NCI-H2171 (cell line): Measurements from ENCODE around the gene GRIN2C.
"Not testable (repeated sequence)": the region's sequence is repeated elsewhere in the genome, so short reads cannot be mapped to it uniquely, and the experiment has no call there.

Experiments
- DNase-seq: peaks from one replicate; lab custom pipeline; 2025; lab: John Stamatoyannopoulos, UW

Gene GRIN2C

GRCh38 chr17:74879308-74879707 is 19.6 kb upstream of the GRIN2C start:
- no peak for DNase-seq

- no peak for DNase-seq
Observed at GRCh38 chr17:74878658-74879057, 19.0 kb upstream of the GRIN2C start.

GRCh38 chr17:74877592-74878548 is 18.2 kb upstream of the GRIN2C start:
- no peak for DNase-seq

DNA sequence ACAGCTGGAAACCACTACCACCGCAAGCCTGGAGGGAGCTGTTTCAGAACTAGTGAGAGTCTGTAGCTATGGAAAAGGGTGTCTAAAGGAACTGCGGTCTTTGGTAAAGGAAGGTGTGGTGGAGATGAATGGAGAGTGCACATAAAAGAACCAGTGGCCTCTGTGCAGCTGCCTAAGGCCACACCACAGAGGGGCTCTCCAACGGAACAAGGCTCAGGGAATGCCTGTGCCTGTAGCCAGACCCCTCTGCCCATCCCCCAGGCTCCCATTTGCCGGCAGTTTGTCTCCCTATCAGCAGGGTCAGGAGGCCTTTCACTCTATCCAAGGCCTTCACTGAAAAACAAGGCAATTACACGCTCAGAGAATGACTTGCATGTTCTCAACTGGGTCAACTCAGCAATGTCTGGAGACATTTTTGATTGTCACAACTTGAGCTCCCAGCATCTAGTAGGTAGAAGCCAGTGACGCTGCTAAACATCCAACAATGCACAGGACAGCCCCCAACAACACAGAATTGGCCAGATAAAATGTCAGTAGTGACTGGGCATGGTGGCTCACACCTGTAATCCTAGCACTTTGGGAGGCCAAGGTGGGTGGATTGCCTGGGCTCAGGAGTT is 16.4 kb upstream of the GRIN2C start:
- DNase-seq = no peak

DNA sequence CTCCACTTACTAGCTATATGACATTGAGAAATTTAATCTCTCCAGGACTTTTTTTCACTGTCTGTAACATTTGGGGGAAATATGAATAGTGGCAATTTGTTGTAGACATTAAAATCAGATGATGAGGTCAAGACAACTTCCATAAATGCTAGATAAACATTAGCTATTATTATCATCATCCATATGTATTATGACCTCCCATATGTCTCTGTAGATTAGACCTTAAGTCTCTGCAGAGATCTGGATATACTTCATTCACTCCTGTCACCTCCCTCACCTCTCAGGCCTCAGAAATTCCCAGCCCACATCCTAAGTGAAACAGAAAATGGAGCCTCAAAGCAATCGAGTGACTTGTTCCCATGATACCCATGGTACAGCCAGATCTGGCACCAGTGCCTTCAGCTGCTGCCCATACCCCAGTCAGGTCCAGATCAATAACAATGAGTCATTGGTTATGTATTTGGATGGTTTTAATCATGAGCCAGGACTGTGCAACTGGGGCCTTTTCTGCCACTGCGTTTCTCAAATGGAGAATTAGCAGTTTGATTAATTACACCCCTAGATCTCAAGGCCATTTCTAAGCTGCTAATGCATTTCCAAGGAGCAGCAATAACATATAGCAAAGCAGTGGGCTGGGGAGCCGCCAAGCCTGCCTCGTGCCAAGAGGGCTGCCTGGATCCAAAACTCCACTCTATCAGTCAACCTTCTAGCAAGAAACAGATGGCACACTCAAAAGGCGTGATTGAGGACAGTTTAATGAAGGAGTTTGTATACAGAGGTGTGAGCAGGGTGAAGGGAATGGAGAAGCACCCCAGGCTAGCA is 15.7 kb upstream of the GRIN2C start:
- DNase-seq = no peak

GRCh38 chr17:74874615-74875037 is 14.9 kb upstream of the GRIN2C start:
- DNase-seq = no peak

DNA sequence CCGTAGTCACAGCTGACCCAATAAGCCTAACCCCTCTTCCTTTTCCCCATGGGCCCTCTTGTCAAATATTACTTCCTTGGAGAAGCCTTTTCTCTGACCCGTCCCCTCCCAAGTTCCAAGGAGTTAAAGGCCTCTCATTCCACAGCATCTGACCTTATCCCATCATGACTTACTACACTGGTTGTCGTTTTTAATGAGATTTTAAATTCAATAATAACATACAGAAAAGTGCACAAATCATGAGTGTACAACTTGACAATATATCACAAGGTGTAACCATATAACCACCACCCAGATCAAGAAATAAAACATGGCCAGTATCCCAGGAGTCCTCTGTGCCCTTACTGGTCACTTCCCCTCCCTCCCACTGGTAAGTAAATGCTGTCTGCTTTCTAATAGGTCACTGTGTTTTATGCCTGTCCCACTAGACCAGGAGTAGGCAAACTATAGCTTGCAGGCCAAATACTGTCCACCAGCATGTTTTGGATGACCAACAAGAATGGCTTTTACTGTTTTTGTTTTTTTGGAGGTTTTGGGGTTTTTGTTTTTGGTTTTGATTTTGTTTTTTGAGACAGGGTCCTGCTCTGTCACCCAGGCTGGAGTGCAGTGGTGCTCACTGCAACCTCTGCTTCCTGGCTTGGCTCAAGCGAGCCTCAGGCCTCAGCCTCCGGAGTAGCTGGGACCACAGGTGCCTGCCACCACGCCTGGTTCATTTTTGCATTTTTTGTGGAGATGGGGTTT is 14.4 kb upstream of the GRIN2C start:
- DNase-seq = no peak

DNA sequence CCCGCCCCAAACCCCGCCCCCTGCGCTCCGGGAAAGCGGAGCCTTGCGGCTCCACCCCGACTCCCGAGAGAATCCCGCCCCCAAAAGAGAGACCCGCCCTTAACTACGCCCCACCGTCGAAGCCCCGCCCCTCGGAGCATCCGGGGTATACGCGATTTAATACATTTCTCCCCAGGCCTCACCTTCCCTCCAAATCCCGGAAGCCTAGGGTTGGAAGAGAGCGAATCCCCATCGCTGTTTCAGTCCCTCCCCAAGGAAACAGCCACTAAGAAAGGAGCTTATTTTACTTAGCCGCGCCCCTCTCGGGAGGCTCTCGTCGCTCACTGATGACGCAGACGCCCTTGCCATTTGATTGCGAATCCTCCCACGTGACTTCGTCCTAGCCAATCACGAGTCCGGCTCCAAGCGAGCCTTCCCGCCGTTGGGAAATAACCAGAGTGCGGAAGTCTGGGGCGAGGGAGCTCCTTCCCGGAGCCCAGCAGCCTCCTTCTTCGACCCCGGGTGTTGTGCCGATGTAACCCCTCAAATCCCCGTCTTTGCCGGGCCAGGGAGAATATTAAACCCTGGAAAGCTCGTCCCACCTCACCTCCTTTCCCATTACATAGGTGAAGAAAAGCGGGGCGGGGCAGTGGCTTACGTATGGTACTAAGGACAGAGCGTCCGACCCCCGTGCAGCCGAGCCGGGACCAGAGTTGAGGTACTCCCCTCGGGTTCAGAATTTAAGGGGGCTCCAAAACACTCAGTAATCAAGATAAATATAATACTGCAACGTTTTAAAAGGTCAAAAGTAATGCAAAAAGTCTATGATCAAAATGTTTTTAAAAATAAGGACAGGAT is 13.6 kb upstream of the GRIN2C start:
- DNase-seq = peak; percentile 98

DNA sequence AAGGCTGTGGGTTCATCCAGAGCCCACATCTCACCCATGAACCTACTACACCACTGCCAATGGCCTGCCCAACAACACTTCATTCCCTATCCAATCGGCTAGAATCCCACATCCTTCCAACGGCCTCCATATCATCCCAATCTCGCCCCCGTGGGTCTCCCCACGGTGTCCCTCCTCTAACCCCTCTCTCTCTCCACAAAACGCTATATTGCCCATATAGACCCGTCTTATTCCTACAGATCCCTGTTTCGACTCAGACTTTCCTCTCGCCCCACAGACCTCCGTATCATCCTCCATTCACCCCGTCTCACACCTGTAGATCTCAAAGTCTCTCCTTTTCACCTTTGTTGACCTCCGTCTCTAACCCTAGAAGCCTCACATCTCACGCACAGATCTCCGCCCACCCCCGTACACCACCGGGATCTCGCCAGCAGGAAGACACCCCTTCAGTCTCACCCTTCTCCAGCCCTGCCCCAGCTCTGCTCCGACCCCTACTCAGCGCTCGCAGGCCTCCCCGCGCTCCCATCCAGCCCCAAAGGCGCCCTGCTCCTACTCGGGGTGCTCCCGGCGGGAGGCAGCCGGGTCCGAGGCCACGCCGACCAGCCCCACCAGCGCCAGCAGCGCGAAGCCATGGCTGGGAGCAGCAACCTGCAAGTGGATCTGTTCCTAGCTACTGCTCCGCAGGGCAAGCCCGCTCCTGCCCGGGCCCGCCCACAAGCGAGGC is 12.8 kb upstream of the GRIN2C start, which contains the start of gene FDXR:
FDXR (minus strand) TSS at position 682 of the 724 bp plus-strand sequence; CDS start at position 632, 50 bp downstream.
- no peak for DNase-seq

- DNase-seq = no peak
Observed at GRCh38 chr17:74871356-74872076, 11.8 kb upstream of the GRIN2C start.

GRCh38 chr17:74870512-74870911 is 10.8 kb upstream of the GRIN2C start:
- no peak for DNase-seq

DNA sequence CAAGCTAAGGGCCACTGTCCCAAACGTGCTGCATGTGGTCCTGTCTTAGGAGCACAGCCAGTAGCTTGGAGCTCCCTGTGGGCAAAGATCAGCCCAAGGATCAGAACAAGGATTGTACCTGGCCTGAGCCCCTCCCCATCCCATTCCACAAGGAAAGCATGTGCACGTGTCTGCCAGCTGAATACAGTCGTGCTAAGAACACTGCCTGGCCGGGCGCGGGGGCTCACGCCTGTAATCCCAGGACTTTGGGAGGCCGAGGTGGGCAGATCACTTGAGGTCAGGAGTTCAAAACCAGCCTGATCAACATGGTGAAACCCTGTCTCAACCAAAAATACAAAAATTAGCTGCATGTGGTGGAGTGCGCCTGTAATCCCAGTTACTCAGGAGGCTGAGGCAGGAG is 10.3 kb upstream of the GRIN2C start:
- DNase-seq = not testable (repeated sequence)

DNA sequence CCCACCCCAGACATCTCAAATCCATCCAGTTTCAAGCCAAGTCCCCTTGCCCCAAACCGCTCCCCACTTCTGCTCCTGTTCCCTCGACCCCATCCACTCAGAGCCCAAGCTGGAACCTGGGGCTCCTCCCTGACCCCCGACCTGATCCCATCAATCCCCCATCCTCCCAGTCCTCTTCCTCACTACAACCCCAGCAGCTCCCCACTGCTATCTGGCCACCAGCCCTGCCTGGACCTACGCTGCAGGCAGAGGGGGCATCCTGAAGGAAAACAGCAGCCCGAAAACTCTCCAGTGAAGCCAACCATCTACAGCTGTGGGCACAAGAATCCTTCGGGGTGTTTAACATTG is 9.2 kb upstream of the GRIN2C start:
- DNase-seq = no peak

DNA sequence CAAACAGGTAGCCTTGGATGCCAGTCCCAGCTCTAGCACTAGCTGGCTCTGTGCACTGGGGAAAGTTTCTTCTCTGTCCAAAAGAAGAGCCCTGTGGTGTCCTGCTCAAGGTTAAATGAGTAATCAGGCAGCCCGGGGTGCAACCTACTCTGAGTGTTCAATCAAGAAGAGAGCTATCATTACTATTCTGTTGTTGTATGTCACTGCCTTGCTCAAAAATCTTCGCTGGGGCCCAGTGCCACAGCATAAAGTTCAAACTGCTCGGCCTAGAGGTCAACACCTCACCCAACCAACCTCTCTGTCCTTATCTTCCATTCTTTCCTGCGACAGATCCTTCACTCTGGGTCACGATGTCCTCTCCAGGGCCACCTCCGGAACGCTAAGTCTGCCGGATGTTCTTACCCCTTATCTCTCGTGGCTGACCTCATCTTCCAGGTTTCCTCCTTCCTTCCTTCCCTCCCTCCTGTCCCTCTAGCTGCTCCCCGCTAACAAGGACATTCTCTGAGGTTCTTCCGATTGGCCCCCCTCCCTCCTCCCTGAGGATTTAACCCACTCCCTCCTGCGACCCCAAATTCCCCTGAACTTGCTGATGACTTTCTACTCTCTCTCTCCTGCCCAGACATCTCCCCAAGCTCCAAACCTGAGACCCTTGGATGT is 8.7 kb upstream of the GRIN2C start:
- DNase-seq = no peak

- no peak for DNase-seq
Observed at GRCh38 chr17:74866198-74866835, 6.6 kb upstream of the GRIN2C start.

GRCh38 chr17:74865504-74866197 is 6.0 kb upstream of the GRIN2C start:
- DNase-seq = no peak

- DNase-seq = no peak
Observed at GRCh38 chr17:74864866-74865395, 5.2 kb upstream of the GRIN2C start.
